HCT116 (cell line): ENCODE data around the gene ZNF488. TPM values are rescaled to one million over a fixed set of nuclear protein-coding genes. Genes with fewer than 3 reads are reported as not detected.
A peak's percentile ranks its signal among the peaks of the same experiment; 100 is the strongest.

ENCODE experiments used
- ATAC-seq: fragments of 200-7000 bp; cut with Tn5 transposase; 2 replicates; pipeline ENCODE4 v1.9.1; 2020; ENCODE audit warnings: mild to moderate bottlenecking, moderate library complexity
- BruUV-seq: library from RNA; stranded (reverse); fragments of 400-500 nt; replicated peaks from 2 replicates; lab custom pipeline; 2021; lab: Mats Ljungman, UMichigan
- CTCF ChIA-PET: fragments of 300-600 bp; sonication (Branson Sonifier 250); formaldehyde crosslinking; loops from one replicate; lab custom pipeline; 2021; ENCODE audit warnings: antibody characterized with exemption; lab: Charles Lee
- POLR2A ChIA-PET: fragments of 300-600, 350-600 bp; sonication (Branson Sonifier 250); formaldehyde crosslinking; loops from one replicate; lab custom pipeline; 2021; ENCODE audit warnings: antibody characterized with exemption; lab: Charles Lee
- RAD21 ChIA-PET, 2 experiments: fragments of 300-600 bp; sonication (Branson Sonifier 250); formaldehyde crosslinking; loops; one replicate each; lab custom pipeline; 2023; ENCODE audit warnings: low total read pairs in 2 of 2; ENCODE audit not compliant: uncharacterized antibody in 2 of 2, unreplicated experiment in 2 of 2, low non-redundant PET in 1 of 2; lab: Charles Lee
- DNase-seq: peaks from one replicate; pipeline ENCODE4 v3.0.0-alpha.2; 2010; ENCODE audit warnings: low read depth, low spot score
- H2AFZ ChIP-seq: fragments of 200-600 bp; shearing (Covaris generic), sonication (generic); 2 replicates; pipeline ENCODE4 v1.6.1; 2017; ENCODE audit warnings: low read depth, mixed run types, mixed read lengths, antibody characterized with exemption, low read length; ENCODE audit not compliant: poor library complexity, severe bottlenecking
- H3K27ac ChIP-seq: 2 replicates; pipeline ENCODE4 v1.5.1; 2012; ENCODE audit warnings: low read depth, low read length
- H3K27me3 ChIP-seq: fragments of 200-600 bp; sonication (generic); 2 replicates; pipeline ENCODE4 v1.6.1; 2016; ENCODE audit warnings: mixed run types, low read length, mixed read lengths; ENCODE audit not compliant: insufficient read depth
- H3K36me3 ChIP-seq, 2 experiments: fragments of 200-500 bp in 1 of 2; fragments of 200-600 bp in 1 of 2; sonication (Bioruptor generic) in 1 of 2; sonication (generic) in 1 of 2; 2 replicates each; pipeline versions ENCODE4 v1.5.1 to v1.6.1; 2014 to 2016; ENCODE audit warnings: low read length in 2 of 2, inconsistent platforms in 1 of 2, mixed read lengths in 1 of 2, mixed run types in 1 of 2; ENCODE audit not compliant: insufficient read depth in 2 of 2, control insufficient read depth in 1 of 2
- H3K4me1 ChIP-seq, 2 experiments: fragments of 200-600 bp in 1 of 2; sonication (generic) in 1 of 2; 2 replicates each; pipeline versions ENCODE4 v1.5.1 to v1.6.1; 2012 to 2017; ENCODE audit warnings: low read length in 2 of 2, inconsistent platforms in 1 of 2, mild to moderate bottlenecking in 1 of 2, mixed read lengths in 1 of 2, mixed run types in 1 of 2, moderate library complexity in 1 of 2; ENCODE audit not compliant: insufficient read depth in 2 of 2, control insufficient read depth in 1 of 2
- H3K4me2 ChIP-seq: fragments of 200-600 bp; sonication (generic); 2 replicates; pipeline ENCODE4 v1.6.1; 2017; ENCODE audit warnings: mixed run types, low read length, mixed read lengths
- H3K4me3 ChIP-seq, 2 experiments: fragments of 200-600 bp in 1 of 2; sonication (generic) in 1 of 2; replicated peaks in 1 of 2; 2 replicates each; pipeline ENCODE4 v1.5.1; 2011 to 2016; ENCODE audit warnings: low read length in 2 of 2, control low read depth in 1 of 2, low read depth in 1 of 2, mild to moderate bottlenecking in 1 of 2, mixed read lengths in 1 of 2, mixed run types in 1 of 2
- H3K79me2 ChIP-seq: fragments of 200-600 bp; sonication (generic); 2 replicates; pipeline ENCODE4 v1.6.1; 2017; ENCODE audit warnings: mild to moderate bottlenecking, mixed run types, low read length, moderate library complexity, mixed read lengths; ENCODE audit not compliant: insufficient read depth
- H3K9ac ChIP-seq: fragments of 200-600 bp; sonication (generic); 2 replicates; pipeline ENCODE4 v1.6.1; 2016; ENCODE audit warnings: low read length, mixed read lengths
- H3K9me2 ChIP-seq: fragments of 200-600 bp; sonication (generic), shearing (Covaris generic); 2 replicates; pipeline ENCODE4 v1.6.1; 2017; ENCODE audit warnings: mixed run types, mild to moderate bottlenecking, moderate library complexity; ENCODE audit not compliant: insufficient read depth
- H3K9me3 ChIP-seq, 2 experiments: fragments of 200-500 bp in 1 of 2; fragments of 200-600 bp in 1 of 2; sonication (Bioruptor generic) in 1 of 2; sonication (generic) in 1 of 2; 2 replicates each; pipeline ENCODE4 v1.6.1; 2014 to 2017; ENCODE audit warnings: low read length in 2 of 2, mixed read lengths in 2 of 2, inconsistent platforms in 1 of 2, low read depth in 1 of 2, mild to moderate bottlenecking in 1 of 2, mixed run types in 1 of 2, moderate library complexity in 1 of 2; ENCODE audit not compliant: control insufficient read depth in 1 of 2, insufficient read depth in 1 of 2
- H4K20me1 ChIP-seq: fragments of 200-600 bp; sonication (generic), shearing (Covaris generic); 2 replicates; pipeline ENCODE4 v1.6.1; 2017; ENCODE audit warnings: mixed run types, mild to moderate bottlenecking, moderate library complexity; ENCODE audit not compliant: insufficient read depth
- EGR1 ChIP-seq: IDR thresholded peaks from 2 replicates; pipeline ENCODE4 v1.6.1; 2012; ENCODE audit warnings: low read depth
- EZH2 ChIP-seq: fragments of 200-600 bp; sonication (generic); IDR thresholded peaks from 2 replicates; pipeline ENCODE4 v1.6.1; 2017; ENCODE audit warnings: antibody characterized with exemption, mixed run types
- JUND ChIP-seq: IDR thresholded peaks from 2 replicates; pipeline ENCODE4 v1.6.1; 2012
- POLR2A ChIP-seq: IDR thresholded peaks from 2 replicates; pipeline ENCODE4 v1.7.0; 2011; ENCODE audit warnings: borderline replicate concordance; ENCODE audit not compliant: insufficient read depth, insufficient read length; ENCODE audit errors: extremely low read depth
- RAD21 ChIP-seq: IDR thresholded peaks from 2 replicates; pipeline ENCODE4 v1.6.1; 2012; ENCODE audit warnings: low read depth, mild to moderate bottlenecking
- SIN3A ChIP-seq: IDR thresholded peaks from 2 replicates; pipeline ENCODE4 v1.6.1; 2012; ENCODE audit warnings: low read depth
- YY1 ChIP-seq: IDR thresholded peaks from 2 replicates; pipeline ENCODE4 v1.6.1; 2011; ENCODE audit warnings: low read length, low read depth, moderate library complexity, mild to moderate bottlenecking; ENCODE audit not compliant: insufficient replicate concordance; ENCODE audit errors: extremely low read depth
- intact Hi-C: fragments of 100-400 bp; cut with micrococcal nuclease; formaldehyde crosslinking; loops from 2 replicates; pipeline ENCODE4 v1.10.0; 2022
- total RNA-seq: library from RNA; stranded (reverse); gene quantifications from one replicate; pipeline ENCODE4 v1.2.1, GENCODE V29; 2021; ENCODE audit not compliant: unreplicated experiment
- TF ChIP-seq, protein P1 (sequence below): IDR thresholded peaks from 2 replicates; pipeline ENCODE4 v1.6.1; 2012
- TF ChIP-seq, protein P2 (sequence below), 3 experiments: fragments of 200-600 bp in 1 of 3; sonication (generic) in 1 of 3; IDR thresholded peaks in 2 of 3; conservative IDR thresholded peaks in 1 of 3; 2 replicates each; pipeline ENCODE4 v1.5.1; 2012 to 2017; ENCODE audit warnings: low read depth in 2 of 3, low read length in 2 of 3, antibody characterized with exemption in 1 of 3, borderline replicate concordance in 1 of 3, control low read depth in 1 of 3, mild to moderate bottlenecking in 1 of 3, mixed read lengths in 1 of 3, mixed run types in 1 of 3, moderate library complexity in 1 of 3; ENCODE audit not compliant: insufficient read depth in 1 of 3

The ZNF488 gene
- total RNA-seq, 1 experiment from 2014 or later = 3.9 TPM

DNA sequence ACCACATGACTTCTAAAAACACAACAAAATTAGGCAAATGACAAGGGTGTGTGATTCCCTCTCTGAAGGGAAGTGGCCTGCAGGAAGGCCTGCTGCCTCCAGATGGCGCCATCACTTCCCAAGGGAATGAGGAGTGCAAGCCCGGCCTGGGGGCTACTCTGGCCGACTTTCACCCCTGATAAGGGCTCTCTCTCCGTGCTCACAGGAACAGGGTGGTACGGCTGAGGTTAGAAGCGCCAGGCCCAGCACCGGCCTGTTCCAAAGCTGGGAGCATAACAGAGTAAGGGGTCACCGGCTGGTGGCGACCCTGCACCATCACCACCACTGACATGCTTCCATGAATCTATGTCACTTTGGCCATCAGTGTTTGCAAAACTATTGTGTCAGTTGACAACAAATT lies 22.8 kb downstream of the ZNF488 start:
- ChIA-PET RAD21 (no interaction called here), CTCF (interaction anchor here (0.7 to 1.9 kb wide), 8 partner anchors 11 to 314 kb away, joined by 3 to 8 read pairs (median 4); partner anchors contain the start of gene ZNF488), POLR2A (no interaction called here)
- H3K27me3 ChIP-seq = no peaks in the 10 kb centered on the region
- H3K9ac ChIP-seq = no peak overlapping the region
- H3K36me3 ChIP-seq = no peaks in the 10 kb centered on the region
- no peak overlapping the region for H3K4me2 ChIP-seq
- intact Hi-C loops = loop anchor here (5.0 kb wide), 1 partner anchor 76 kb away; no protein-coding TSS in a partner anchor
- no peaks in the 10 kb centered on the region for H4K20me1 ChIP-seq
- H3K9me2 ChIP-seq = no peaks in the 10 kb centered on the region
- H2AFZ ChIP-seq = no peak overlapping the region
- DNase-seq = peak; percentile 36
- H3K27ac ChIP-seq = no peak overlapping the region
- ATAC-seq = peak; percentile 91
- no TSS peak for BruUV-seq
- H3K4me1 ChIP-seq = peaks cover 0 to 18% of the 10 kb centered on the region in 2 experiments; a peak in 1 of 4 replicates
- no peaks in the 10 kb centered on the region for H3K9me3 ChIP-seq
- no peaks in the 10 kb centered on the region for H3K79me2 ChIP-seq
- TF ChIP-seq, protein P1, sequence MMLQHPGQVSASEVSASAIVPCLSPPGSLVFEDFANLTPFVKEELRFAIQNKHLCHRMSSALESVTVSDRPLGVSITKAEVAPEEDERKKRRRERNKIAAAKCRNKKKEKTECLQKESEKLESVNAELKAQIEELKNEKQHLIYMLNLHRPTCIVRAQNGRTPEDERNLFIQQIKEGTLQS = no peak
- TF ChIP-seq YY1 = no peak
- TF ChIP-seq, protein P2, sequence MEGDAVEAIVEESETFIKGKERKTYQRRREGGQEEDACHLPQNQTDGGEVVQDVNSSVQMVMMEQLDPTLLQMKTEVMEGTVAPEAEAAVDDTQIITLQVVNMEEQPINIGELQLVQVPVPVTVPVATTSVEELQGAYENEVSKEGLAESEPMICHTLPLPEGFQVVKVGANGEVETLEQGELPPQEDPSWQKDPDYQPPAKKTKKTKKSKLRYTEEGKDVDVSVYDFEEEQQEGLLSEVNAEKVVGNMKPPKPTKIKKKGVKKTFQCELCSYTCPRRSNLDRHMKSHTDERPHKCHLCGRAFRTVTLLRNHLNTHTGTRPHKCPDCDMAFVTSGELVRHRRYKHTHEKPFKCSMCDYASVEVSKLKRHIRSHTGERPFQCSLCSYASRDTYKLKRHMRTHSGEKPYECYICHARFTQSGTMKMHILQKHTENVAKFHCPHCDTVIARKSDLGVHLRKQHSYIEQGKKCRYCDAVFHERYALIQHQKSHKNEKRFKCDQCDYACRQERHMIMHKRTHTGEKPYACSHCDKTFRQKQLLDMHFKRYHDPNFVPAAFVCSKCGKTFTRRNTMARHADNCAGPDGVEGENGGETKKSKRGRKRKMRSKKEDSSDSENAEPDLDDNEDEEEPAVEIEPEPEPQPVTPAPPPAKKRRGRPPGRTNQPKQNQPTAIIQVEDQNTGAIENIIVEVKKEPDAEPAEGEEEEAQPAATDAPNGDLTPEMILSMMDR (IDR thresholded peaks at IDR 0.05 in 2 of 3, conservative IDR thresholded peaks at IDR 0.05 in 1 of 3; ENCODE audit: borderline replicate concordance in 1 of 3, insufficient read depth in 1 of 3, low read depth in 2 of 3, low read length in 2 of 3) = peak; percentile 76 to 99 (median 98); a peak in 5 of 6 replicates
- peak; percentile 81 for TF ChIP-seq RAD21
- no peak overlapping the region for H3K4me3 ChIP-seq

DNA sequence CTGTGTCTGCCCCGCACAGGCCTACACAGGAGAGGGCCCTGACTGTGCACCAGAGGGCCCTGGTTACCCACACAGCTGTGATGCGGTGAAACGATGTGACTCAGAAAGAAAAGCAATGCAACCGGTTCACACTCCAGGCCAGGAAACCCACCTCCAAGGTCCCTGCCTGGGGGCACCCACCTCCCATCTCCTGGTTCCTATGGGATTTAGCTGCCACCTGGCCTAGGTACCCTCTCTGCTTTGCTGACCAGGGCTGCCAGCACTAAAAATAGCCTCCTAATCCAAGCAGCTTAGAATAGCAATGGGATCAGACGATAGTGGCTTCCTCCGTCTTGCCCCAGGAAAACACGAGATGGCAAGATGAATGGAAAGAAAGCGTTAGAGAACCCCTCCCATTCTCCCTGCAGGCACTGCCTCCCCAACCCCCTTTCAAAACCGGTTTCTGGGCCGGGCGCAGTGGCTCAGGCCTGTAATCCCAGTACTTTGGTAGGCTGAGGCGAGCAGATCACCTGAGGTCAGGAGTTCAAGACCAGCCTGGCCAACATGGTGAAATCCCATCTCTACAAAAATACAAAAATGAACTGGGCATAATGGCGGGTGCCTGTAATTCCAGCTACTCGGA lies 23.6 kb downstream of the ZNF488 start:
- Histone ChIP-seq H3K9me3 (no peaks in the 10 kb centered on the region), H3K9ac (no peak overlapping the region), H3K27ac (no peak overlapping the region), H3K9me2 (no peaks in the 10 kb centered on the region), H3K79me2 (no peaks in the 10 kb centered on the region), H2AFZ (no peak overlapping the region), H3K4me2 (no peak overlapping the region), H4K20me1 (no peaks in the 10 kb centered on the region), H3K27me3 (no peaks in the 10 kb centered on the region), H3K36me3 (no peaks in the 10 kb centered on the region), H3K4me1 (peaks cover 0 to 18% of the 10 kb centered on the region in 2 experiments; a peak in 1 of 4 replicates), H3K4me3 (no peak overlapping the region)
- TF ChIP-seq EGR1 = no peak
- no peak for TF ChIP-seq SIN3A
- TF ChIP-seq JUND = no peak
- no peak for TF ChIP-seq POLR2A
- TF ChIP-seq, protein P1 = no peak
- no peak for TF ChIP-seq EZH2
- no TSS peak for BruUV-seq
- no peak for DNase-seq
- no peak for ATAC-seq
- ChIA-PET RAD21 (no interaction called here), POLR2A (no interaction called here), CTCF (interaction anchor here (1.9 kb wide), 1 partner anchor 313 kb away, joined by 5 read pairs; no protein-coding TSS in a partner anchor)
- intact Hi-C loops = loop anchor here (5.0 kb wide), 1 partner anchor 77 kb away; no protein-coding TSS in a partner anchor
